WI38 (cell line): ENCODE data around the gene BASP1.

ENCODE experiments used
- H3K4me3 ChIP-seq: 2 replicates; pipeline ENCODE4 v1.5.1; 2011; ENCODE audit warnings: low read depth, mild to moderate bottlenecking, control low read depth, low read length
- TF ChIP-seq, protein P1 (sequence below): IDR thresholded peaks from 2 replicates; pipeline ENCODE4 v1.5.1; 2012; ENCODE audit warnings: low read depth, mild to moderate bottlenecking, control low read depth, low read length

BASP1 gene

DNA sequence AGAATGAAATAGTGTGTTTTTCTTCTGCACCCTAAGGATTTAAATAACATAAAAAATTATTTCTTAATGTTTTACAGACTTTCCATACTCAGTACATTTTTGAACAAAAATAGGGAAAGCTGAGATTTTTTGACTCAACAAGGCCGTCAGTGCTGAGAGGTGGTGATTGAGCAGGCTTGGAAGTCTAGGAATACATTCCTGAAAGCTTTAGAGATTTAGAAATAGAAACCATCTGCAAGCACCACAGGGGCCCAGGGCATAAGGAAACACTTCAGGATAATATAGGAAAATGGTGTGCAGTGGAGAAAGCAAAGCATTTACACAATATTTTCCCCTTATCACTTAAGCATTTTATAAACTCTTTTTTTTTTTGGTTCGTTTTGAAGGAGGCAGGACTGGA, 5.2 kb downstream of the BASP1 start:
- H3K4me3 ChIP-seq: no peak overlapping the region
- TF ChIP-seq, protein P1, sequence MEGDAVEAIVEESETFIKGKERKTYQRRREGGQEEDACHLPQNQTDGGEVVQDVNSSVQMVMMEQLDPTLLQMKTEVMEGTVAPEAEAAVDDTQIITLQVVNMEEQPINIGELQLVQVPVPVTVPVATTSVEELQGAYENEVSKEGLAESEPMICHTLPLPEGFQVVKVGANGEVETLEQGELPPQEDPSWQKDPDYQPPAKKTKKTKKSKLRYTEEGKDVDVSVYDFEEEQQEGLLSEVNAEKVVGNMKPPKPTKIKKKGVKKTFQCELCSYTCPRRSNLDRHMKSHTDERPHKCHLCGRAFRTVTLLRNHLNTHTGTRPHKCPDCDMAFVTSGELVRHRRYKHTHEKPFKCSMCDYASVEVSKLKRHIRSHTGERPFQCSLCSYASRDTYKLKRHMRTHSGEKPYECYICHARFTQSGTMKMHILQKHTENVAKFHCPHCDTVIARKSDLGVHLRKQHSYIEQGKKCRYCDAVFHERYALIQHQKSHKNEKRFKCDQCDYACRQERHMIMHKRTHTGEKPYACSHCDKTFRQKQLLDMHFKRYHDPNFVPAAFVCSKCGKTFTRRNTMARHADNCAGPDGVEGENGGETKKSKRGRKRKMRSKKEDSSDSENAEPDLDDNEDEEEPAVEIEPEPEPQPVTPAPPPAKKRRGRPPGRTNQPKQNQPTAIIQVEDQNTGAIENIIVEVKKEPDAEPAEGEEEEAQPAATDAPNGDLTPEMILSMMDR: no peak

- TF ChIP-seq, protein P1: no peak
- no peak overlapping the region for H3K4me3 ChIP-seq
These were observed 6.1 kb downstream of the BASP1 start for GRCh38 chr5:17223367-17224185.

- H3K4me3 ChIP-seq: peak overlapping the region; percentile 14; the same call in 1 of the 2 replicates
- TF ChIP-seq, protein P1: no peak
These were observed 7.6 kb downstream of the BASP1 start for GRCh38 chr5:17224858-17225511.

- TF ChIP-seq, protein P1: no peak
- H3K4me3 ChIP-seq: no peak overlapping the region
These were observed 8.1 kb downstream of the BASP1 start for GRCh38 chr5:17225520-17225919.

GRCh38 chr5:17227868-17228267, 10.4 kb downstream of the BASP1 start:
- TF ChIP-seq, protein P1: no peak
- H3K4me3 ChIP-seq: no peak overlapping the region

GRCh38 chr5:17228821-17229291, 11.4 kb downstream of the BASP1 start:
- TF ChIP-seq, protein P1: no peak
- H3K4me3 ChIP-seq: no peak overlapping the region

GRCh38 chr5:17229313-17229712, 11.9 kb downstream of the BASP1 start:
- no peak overlapping the region for H3K4me3 ChIP-seq
- TF ChIP-seq, protein P1: no peak
